Esophagus muscularis mucosa (tissue), 4 donors: ENCODE measurements around the gene ENOX1. TPM values are rescaled to one million over a fixed set of nuclear protein-coding genes. Genes with fewer than 3 reads are reported as not detected.

Experiments used
- DNase-seq: peaks from one replicate; pipeline ENCODE4 v3.0.0-alpha.2; 2017; ENCODE audit errors: extremely low spot score
- H3K27ac ChIP-seq, 4 donors: fragments of 200-600 bp; sonication (generic); replicated peaks in 1 of 4; 1 replicate in 3 of 4; 2 replicates in 1 of 4; pipeline ENCODE4 v1.5.1; 2016 to 2019; ENCODE audit warnings: mild to moderate bottlenecking in 1 of 4
- H3K27me3 ChIP-seq, 4 donors: fragments of 200-600 bp; sonication (generic); one replicate each; pipeline versions ENCODE4 v1.5.1 to v1.6.0; 2016 to 2019
- H3K36me3 ChIP-seq, 4 donors: fragments of 200-600 bp; sonication (generic); one replicate each; pipeline ENCODE4 v1.5.1; 2016 to 2019
- H3K4me1 ChIP-seq, 4 donors: fragments of 200-600 bp; sonication (generic); one replicate each; pipeline ENCODE4 v1.5.1; 2016 to 2019
- H3K4me3 ChIP-seq, 4 donors: fragments of 200-600 bp; sonication (generic); 1 replicate in 2 of 4; 2 replicates in 2 of 4; pipeline ENCODE4 v1.5.1; 2016 to 2019; ENCODE audit warnings: mild to moderate bottlenecking in 4 of 4, moderate library complexity in 1 of 4
- H3K9me3 ChIP-seq, 4 donors: fragments of 200-600 bp; sonication (generic); 1 replicate in 3 of 4; 2 replicates in 1 of 4; pipeline ENCODE4 v1.5.1; 2016 to 2019
- EP300 ChIP-seq: sonication (generic); formaldehyde crosslinking; IDR thresholded peaks from one replicate; pipeline ENCODE4 v1.6.1; 2017; ENCODE audit warnings: antibody characterized with exemption
- POLR2A ChIP-seq: fragments of 450-650 bp; IDR thresholded peaks from one replicate; pipeline ENCODE4 v1.6.1; 2017; ENCODE audit warnings: antibody characterized with exemption, moderate library complexity, mild to moderate bottlenecking, low read depth
- POLR2AphosphoS5 ChIP-seq, 2 donors: sonication (generic); formaldehyde crosslinking; IDR thresholded peaks; one replicate each; pipeline ENCODE4 v1.6.1; 2017; ENCODE audit warnings: antibody characterized with exemption in 2 of 2
- WGBS: methylation state at CpG from one replicate; pipeline ENCODE4 v1.1.5; 2018; 5-methylcytosine and 5-hydroxymethylcytosine counted together
- intact Hi-C: fragments of 100-400 bp; cut with DNase I; formaldehyde crosslinking; loops from one replicate; pipeline ENCODE4 v1.15.1; 2023
- total RNA-seq, 4 donors: library from RNA; depleted of rRNA; stranded (reverse); fragments of >200 nt; gene quantifications; one replicate each; pipeline versions ENCODE4 v1.1.0 to v1.2.1, GENCODE V29; 2016
- TF ChIP-seq, protein P1 (sequence below), 3 experiments: fragments of 200-600 bp in 2 of 3; fragments of 450-650 bp in 1 of 3; sonication (generic) in 2 of 3; IDR thresholded peaks; one replicate each; pipeline ENCODE4 v1.5.1; 2017 to 2019; ENCODE audit warnings: antibody characterized with exemption in 3 of 3, mild to moderate bottlenecking in 2 of 3, moderate library complexity in 1 of 3

The ENOX1 gene
- total RNA-seq, 4 donors from 2014 or later: 9.3 to 14.1 (median 12.4) TPM

DNA sequence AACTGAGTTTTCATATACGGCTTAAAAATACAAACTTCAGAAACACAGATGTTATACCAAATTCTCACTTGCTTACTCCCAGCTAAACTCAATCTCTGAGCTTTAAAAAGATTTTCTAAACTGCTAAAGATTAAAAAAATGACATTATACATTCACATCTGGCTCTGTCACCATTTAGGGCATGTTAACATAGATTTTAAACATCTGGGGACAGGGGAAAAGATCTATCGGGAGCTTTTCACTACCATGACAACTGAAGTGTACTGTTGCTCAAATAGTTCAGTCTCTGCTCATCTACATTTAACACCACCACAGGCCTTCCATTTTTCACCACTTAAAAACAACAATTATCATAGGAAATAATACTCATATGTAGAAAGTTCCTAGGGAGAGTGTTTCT is 190.8 kb downstream of the ENOX1 start:
- DNase-seq: no peak
- 85% methylated on average over 2 of the region's 2 CpGs for WGBS
- Histone ChIP-seq H3K36me3 (no peaks in the 10 kb centered on the region), H3K9me3 (no peaks in the 10 kb centered on the region), H3K4me3 (no peak overlapping the region), H3K27me3 (no peaks in the 10 kb centered on the region), H3K27ac (no peak overlapping the region), H3K4me1 (peaks cover 0 to 15% (median 3%) of the 10 kb centered on the region in 4 donors)
- TF ChIP-seq, protein P1, sequence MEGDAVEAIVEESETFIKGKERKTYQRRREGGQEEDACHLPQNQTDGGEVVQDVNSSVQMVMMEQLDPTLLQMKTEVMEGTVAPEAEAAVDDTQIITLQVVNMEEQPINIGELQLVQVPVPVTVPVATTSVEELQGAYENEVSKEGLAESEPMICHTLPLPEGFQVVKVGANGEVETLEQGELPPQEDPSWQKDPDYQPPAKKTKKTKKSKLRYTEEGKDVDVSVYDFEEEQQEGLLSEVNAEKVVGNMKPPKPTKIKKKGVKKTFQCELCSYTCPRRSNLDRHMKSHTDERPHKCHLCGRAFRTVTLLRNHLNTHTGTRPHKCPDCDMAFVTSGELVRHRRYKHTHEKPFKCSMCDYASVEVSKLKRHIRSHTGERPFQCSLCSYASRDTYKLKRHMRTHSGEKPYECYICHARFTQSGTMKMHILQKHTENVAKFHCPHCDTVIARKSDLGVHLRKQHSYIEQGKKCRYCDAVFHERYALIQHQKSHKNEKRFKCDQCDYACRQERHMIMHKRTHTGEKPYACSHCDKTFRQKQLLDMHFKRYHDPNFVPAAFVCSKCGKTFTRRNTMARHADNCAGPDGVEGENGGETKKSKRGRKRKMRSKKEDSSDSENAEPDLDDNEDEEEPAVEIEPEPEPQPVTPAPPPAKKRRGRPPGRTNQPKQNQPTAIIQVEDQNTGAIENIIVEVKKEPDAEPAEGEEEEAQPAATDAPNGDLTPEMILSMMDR (IDR thresholded peaks at IDR 0.05): no peak
- TF ChIP-seq POLR2AphosphoS5 (IDR thresholded peaks at IDR 0.05) (no peak), POLR2A (no peak)
- intact Hi-C loops: no loop called here

DNA sequence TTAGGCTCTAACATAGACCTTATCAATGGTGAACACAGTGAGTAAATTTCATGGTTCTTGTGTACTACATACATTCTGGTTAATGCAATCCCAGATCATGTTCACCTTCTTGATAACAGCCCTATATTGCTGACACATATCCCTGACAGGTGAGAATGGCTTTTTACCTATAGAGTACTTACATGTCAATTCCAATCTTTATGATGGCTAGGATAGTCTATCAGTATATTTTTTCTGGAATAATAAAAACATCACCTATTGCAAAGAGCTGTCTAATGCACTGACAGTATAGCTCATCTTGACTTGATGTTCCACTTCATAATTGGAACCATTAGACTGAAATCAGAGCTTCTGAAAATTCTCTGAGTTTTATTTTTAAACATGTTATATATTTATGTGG is 199.4 kb downstream of the ENOX1 start:
- TF ChIP-seq POLR2A (no peak), POLR2AphosphoS5 (IDR thresholded peaks at IDR 0.05) (no peak), EP300 (no peak)
- TF ChIP-seq, protein P1 (IDR thresholded peaks at IDR 0.05): no peak
- no peak overlapping the region for H3K27ac ChIP-seq
- peaks cover 0 to 15% (median 9%) of the 10 kb centered on the region in 4 donors for H3K4me1 ChIP-seq
- no peaks in the 10 kb centered on the region for H3K36me3 ChIP-seq
- no peaks in the 10 kb centered on the region for H3K9me3 ChIP-seq
- intact Hi-C loops: no loop called here
- DNase-seq: no peak
- H3K4me3 ChIP-seq: no peak overlapping the region
- H3K27me3 ChIP-seq: no peaks in the 10 kb centered on the region

DNA sequence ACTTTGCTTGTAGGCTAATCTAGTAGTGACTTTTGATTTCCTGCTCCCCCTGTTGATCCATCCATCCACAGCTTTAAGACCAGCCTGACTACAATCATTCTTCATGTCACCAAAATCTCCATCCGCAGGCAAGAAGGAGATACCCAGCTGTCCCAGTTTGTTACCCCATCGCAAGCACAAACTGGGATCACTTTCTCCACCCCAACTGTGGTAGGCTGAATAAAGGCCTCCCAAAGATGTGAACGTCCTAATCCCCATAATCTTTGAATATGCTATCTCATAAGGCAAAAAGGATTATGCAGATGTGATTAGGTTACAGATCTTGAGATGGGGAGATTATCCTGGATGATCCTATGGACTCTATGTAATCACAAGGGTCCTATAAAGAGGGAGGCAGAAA is 202.0 kb downstream of the ENOX1 start:
- 92% methylated on average over 3 of the region's 3 CpGs for whole genome bisulfite sequencing
- no peak overlapping the region for H3K4me3 ChIP-seq
- intact Hi-C loops: no loop called here
- peak; percentile 87 for DNase-seq
- H3K9me3 ChIP-seq: no peaks in the 10 kb centered on the region
- peaks cover 0 to 15% (median 9%) of the 10 kb centered on the region in 4 donors for H3K4me1 ChIP-seq
- no peak overlapping the region for H3K27ac ChIP-seq
- no peaks in the 10 kb centered on the region for H3K27me3 ChIP-seq
- H3K36me3 ChIP-seq: no peaks in the 10 kb centered on the region
- TF ChIP-seq, protein P1 (IDR thresholded peaks at IDR 0.05): no peak
- no peak for TF ChIP-seq POLR2A
- TF ChIP-seq POLR2AphosphoS5 (IDR thresholded peaks at IDR 0.05): no peak
- TF ChIP-seq EP300: no peak

DNA sequence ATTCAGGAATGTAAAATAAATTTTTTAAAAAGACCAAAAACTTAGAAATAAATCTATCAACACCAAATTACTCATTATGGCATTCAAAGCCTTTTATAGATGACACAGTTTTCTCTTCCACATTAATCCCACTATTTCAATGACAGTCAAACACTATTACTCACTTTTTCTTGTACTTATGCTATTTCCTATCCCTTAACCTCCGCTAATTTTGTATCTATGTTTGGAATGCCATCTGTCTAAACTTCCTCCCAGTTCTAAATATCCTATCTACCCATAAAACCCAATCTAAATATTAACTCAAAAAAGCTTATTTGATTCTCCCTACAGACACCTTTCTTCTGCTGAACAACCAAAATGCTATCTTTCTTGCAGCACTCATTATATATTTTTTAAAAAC is 203.5 kb downstream of the ENOX1 start:
- Histone ChIP-seq H3K9me3 (no peaks in the 10 kb centered on the region), H3K36me3 (no peaks in the 10 kb centered on the region), H3K27ac (no peak overlapping the region), H3K4me1 (peaks cover 0 to 15% (median 9%) of the 10 kb centered on the region in 4 donors), H3K27me3 (no peaks in the 10 kb centered on the region), H3K4me3 (no peak overlapping the region)
- WGBS: 34% methylated on average over 1 of the region's 1 CpG
- intact Hi-C loops: no loop called here
- TF ChIP-seq EP300 (no peak), POLR2AphosphoS5 (IDR thresholded peaks at IDR 0.05) (no peak), POLR2A (no peak)
- TF ChIP-seq, protein P1 (IDR thresholded peaks at IDR 0.05): no peak
- DNase-seq: no peak

DNA sequence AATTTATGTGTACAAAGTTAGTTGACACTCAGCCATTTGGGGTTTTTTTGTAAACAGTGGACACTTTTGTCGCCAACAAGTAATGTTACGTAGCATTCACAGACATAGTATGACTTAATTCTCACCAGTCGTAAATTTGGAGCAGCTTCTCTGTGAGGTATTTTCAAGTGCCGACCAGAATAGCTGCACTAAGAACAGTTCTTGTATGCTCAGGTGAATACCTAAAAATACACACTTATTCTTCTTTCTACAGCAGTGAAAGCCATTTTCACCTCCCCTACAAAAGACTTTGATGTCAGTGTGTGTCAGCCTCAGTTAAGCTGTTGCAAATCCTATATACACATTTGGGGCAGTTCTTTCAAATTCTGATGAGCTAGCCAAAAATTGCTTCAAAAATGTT is 206.5 kb downstream of the ENOX1 start:
- H3K27ac ChIP-seq: no peak overlapping the region
- H3K36me3 ChIP-seq: no peaks in the 10 kb centered on the region
- no peaks in the 10 kb centered on the region for H3K27me3 ChIP-seq
- no peaks in the 10 kb centered on the region for H3K9me3 ChIP-seq
- TF ChIP-seq, protein P1 (IDR thresholded peaks at IDR 0.05): no peak
- TF ChIP-seq EP300: no peak
- no peak for TF ChIP-seq POLR2A
- no peak for TF ChIP-seq POLR2AphosphoS5 (IDR thresholded peaks at IDR 0.05)
- intact Hi-C loops: no loop called here
- H3K4me1 ChIP-seq: peaks cover 0 to 15% (median 9%) of the 10 kb centered on the region in 4 donors
- 94% methylated on average over 4 of the region's 4 CpGs for WGBS
- no peak overlapping the region for H3K4me3 ChIP-seq
- no peak for DNase-seq
